DOHH2 (cell line): ENCODE measurements around the gene PCAT7.

Experiments
- CTCF ChIP-seq: fragments of 200-600 bp; sonication (generic); IDR thresholded peaks from one replicate; pipeline ENCODE4 v1.5.1; 2014; ENCODE audit warnings: antibody characterized with exemption, mild to moderate bottlenecking, low read depth, low read length; ENCODE audit not compliant: poor library complexity, severe bottlenecking
- EZH2phosphoT487 ChIP-seq: fragments of 200-600 bp; sonication (generic); IDR thresholded peaks from 2 replicates; pipeline ENCODE4 v1.6.1; 2017; ENCODE audit warnings: borderline replicate concordance, mild to moderate bottlenecking, antibody characterized with exemption, low read length, moderate library complexity, mixed read lengths

- no peak for TF ChIP-seq CTCF
- TF ChIP-seq EZH2phosphoT487 = no peak
These were observed 31.4 kb downstream of the PCAT7 start for GRCh38 chr9:94586316-94586715.
